Stomach (tissue), 9 donors: Measurements from ENCODE around the gene DMKN. TPM values are rescaled to one million over a fixed set of nuclear protein-coding genes. Genes with fewer than 3 reads are reported as not detected.
A peak's percentile ranks its signal among the peaks of the same experiment; 100 is the strongest.
"Not testable (repeated sequence)": the region's sequence is repeated elsewhere in the genome, so short reads cannot be mapped to it uniquely, and the experiment has no call there.

Source experiments
- DNase-seq, 2 donors: peaks; one replicate each; pipeline versions ENCODE4 v3.0.0 to v3.0.0-alpha.2; 2013 to 2019
- H3K27ac ChIP-seq, 5 donors: fragments of 200-600 bp in 4 of 5; sonication (generic) in 4 of 5; one replicate each; pipeline ENCODE4 v1.5.1; 2013 to 2019; ENCODE audit warnings: mild to moderate bottlenecking in 1 of 5, moderate library complexity in 1 of 5
- H3K27me3 ChIP-seq, 3 donors: fragments of 200-600 bp; sonication (generic); one replicate each; pipeline ENCODE4 v1.5.1; 2017 to 2019; ENCODE audit warnings: mixed run types in 1 of 3
- H3K36me3 ChIP-seq, 4 donors: fragments of 200-600 bp; sonication (generic); 1 replicate in 3 of 4; 2 replicates in 1 of 4; pipeline ENCODE4 v1.5.1; 2016 to 2019
- H3K4me1 ChIP-seq, 4 donors: fragments of 200-600 bp; sonication (generic); one replicate each; pipeline ENCODE4 v1.5.1; 2016 to 2019
- H3K4me3 ChIP-seq, 4 donors: fragments of 200-600 bp; sonication (generic) in 3 of 4; one replicate each; pipeline ENCODE4 v1.5.1; 2016 to 2019; ENCODE audit warnings: mild to moderate bottlenecking in 1 of 4
- H3K9me3 ChIP-seq, 4 donors: fragments of 200-600 bp; sonication (generic); one replicate each; pipeline ENCODE4 v1.5.1; 2016 to 2019
- EP300 ChIP-seq: sonication (generic); formaldehyde crosslinking; IDR thresholded peaks from one replicate; pipeline ENCODE4 v1.6.1; 2017; ENCODE audit warnings: antibody characterized with exemption
- POLR2A ChIP-seq, 4 donors: fragments of 450-650 bp; IDR thresholded peaks; one replicate each; pipeline ENCODE4 v1.6.1; 2016; ENCODE audit warnings: antibody characterized with exemption in 4 of 4, control low read depth in 2 of 4, mild to moderate bottlenecking in 1 of 4, moderate library complexity in 1 of 4
- POLR2AphosphoS5 ChIP-seq, 3 donors: sonication (generic); formaldehyde crosslinking; IDR thresholded peaks; one replicate each; pipeline ENCODE4 v1.6.1; 2016; ENCODE audit warnings: antibody characterized with exemption in 3 of 3
- whole genome bisulfite sequencing, 5 donors: extraction: QIAGEN DNeasy Blood & Tissue Kit in 3 of 5; methylation state at CpG; one replicate each; pipeline versions ENCODE4 v1.1.5 to v1.1.7; 2013 to 2018; 5-methylcytosine and 5-hydroxymethylcytosine counted together
- intact Hi-C: fragments of 100-400 bp; cut with DNase I; formaldehyde crosslinking; loops from one replicate; pipeline ENCODE4 v1.15.1; 2023; ENCODE audit warnings: low total_unique reads
- polyA plus RNA-seq, 3 donors: library from polyadenylated mRNA; stranded (reverse); fragments of 200-250 nt; gene quantifications; one replicate each; pipeline ENCODE4 v1.2.3, GENCODE V29; 2013
- total RNA-seq, 5 donors: library from RNA; depleted of rRNA; stranded (reverse); fragments of >200 nt; gene quantifications; one replicate each; pipeline versions ENCODE4 v1.1.0 to v1.2.3, GENCODE V29; 2014 to 2016
- TF ChIP-seq, protein P1 (sequence below), 7 experiments: fragments of 450-650 bp in 4 of 7; fragments of 200-600 bp in 3 of 7; sonication (generic) in 3 of 7; IDR thresholded peaks; one replicate each; pipeline ENCODE4 v1.5.1; 2016 to 2019; ENCODE audit warnings: antibody characterized with exemption in 7 of 7, control low read depth in 2 of 7, mild to moderate bottlenecking in 1 of 7
- donor health status: healthy with polysubstance abuse.
- donor health status: Bipolar disorder and iron deficiency.
- donor health status: healthy.

DMKN gene
- total and polyA plus RNA-seq, 8 donors, result 4.9 to 139 (median 36.9) TPM; not detected in 1

DNA sequence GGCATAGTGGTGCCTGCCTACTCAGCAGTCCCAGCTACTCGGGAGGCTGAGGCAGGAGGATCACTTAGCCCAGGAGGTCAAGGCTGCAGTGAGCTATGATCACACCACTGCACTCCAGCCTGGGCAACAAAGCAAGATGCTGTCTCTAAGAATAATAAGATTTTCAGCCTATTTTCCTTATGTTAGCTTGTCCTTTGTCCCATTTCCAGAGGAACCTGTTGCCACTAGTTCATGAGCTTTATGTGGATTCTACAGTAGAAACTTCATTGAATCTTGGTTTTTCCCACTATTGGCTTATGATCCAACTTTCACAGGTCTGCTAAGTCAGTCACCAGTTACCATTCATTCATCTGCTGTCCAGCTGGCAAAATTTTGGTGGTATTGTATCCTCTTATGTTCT, 47.2 kb downstream of the DMKN start:
- WGBS, 5 donors, result 92 to 100% (median 95%) methylated on average over 1 of the region's 1 CpG
- TF ChIP-seq, protein P1, sequence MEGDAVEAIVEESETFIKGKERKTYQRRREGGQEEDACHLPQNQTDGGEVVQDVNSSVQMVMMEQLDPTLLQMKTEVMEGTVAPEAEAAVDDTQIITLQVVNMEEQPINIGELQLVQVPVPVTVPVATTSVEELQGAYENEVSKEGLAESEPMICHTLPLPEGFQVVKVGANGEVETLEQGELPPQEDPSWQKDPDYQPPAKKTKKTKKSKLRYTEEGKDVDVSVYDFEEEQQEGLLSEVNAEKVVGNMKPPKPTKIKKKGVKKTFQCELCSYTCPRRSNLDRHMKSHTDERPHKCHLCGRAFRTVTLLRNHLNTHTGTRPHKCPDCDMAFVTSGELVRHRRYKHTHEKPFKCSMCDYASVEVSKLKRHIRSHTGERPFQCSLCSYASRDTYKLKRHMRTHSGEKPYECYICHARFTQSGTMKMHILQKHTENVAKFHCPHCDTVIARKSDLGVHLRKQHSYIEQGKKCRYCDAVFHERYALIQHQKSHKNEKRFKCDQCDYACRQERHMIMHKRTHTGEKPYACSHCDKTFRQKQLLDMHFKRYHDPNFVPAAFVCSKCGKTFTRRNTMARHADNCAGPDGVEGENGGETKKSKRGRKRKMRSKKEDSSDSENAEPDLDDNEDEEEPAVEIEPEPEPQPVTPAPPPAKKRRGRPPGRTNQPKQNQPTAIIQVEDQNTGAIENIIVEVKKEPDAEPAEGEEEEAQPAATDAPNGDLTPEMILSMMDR (IDR thresholded peaks at IDR 0.05), result no peak
- TF ChIP-seq POLR2AphosphoS5 (IDR thresholded peaks at IDR 0.05), result no peak
- Histone ChIP-seq H3K9me3 (no peaks in the 10 kb centered on the region), H3K4me3 (no peak overlapping the region), H3K36me3 (no peaks in the 10 kb centered on the region), H3K27ac (no peak overlapping the region), H3K4me1 (peaks cover 4 to 29% (median 9%) of the 10 kb centered on the region in 4 donors), H3K27me3 (no peaks in the 10 kb centered on the region)
- intact Hi-C loops, result loop anchor here (5.0 kb wide), 1 partner anchor 109 kb away; the partner anchor contains the start of gene FFAR3
- DNase-seq, result no peak

DNA sequence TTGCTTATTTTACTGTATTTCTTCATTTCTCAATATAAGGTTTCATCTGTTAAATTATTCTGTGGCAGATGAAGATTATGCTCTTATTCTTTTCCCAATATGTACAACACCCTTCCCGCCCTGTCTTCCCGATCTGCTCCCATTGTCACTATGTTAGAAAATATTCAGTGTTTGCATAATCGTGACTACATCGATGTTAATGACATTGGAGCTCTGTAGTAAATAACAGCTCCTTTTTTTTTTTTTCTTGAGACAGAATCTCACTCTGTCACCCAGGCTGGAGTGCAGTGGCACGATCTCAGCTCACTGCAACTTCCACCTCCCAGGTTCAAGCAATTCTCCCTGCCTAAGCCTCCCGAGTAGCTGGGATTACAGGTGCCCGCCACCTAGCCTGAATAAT, 50.5 kb downstream of the DMKN start:
- intact Hi-C loops, result not testable (repeated sequence)
- 62 to 70% (median 68%) methylated on average over 7 of the region's 7 CpGs for WGBS, 5 donors

DNA sequence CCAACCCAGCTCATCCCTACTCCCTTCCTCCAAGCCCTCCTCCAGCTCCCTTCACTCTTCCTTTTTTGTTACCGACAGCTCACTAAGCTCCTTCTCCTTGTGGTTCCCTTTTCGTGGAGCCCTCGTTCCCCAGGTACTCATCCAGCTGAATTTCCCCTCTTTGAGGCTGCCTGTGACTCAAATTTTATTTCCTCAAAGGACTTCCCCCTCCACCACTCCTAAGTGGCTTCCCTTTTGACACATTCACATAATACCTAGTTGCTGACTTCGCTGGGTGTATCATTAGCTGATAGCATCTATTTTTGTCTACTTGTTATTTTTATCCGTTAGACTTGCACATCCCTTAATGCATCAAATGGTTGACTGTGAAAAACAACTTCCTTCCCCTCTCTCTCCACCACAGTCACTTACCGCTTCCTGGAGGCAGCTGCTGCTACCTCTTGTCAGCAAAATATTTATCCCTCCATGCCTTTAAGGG, 50.9 kb downstream of the DMKN start:
- peaks cover 21 to 57% (median 30%) of the 10 kb centered on the region in 4 donors for H3K4me1 ChIP-seq
- intact Hi-C loops, result no loop called here
- no peak overlapping the region for H3K4me3 ChIP-seq
- DNase-seq, result peak in 1 of 2 donors; percentile 72
- TF ChIP-seq, protein P1 (IDR thresholded peaks at IDR 0.05), result no peak
- peak in 2 of 3 donors; percentile 8 to 46 for TF ChIP-seq POLR2AphosphoS5 (IDR thresholded peaks at IDR 0.05)
- WGBS, 5 donors, result 40 to 56% (median 52%) methylated on average over 6 of the region's 6 CpGs
- H3K27me3 ChIP-seq, result no peaks in the 10 kb centered on the region
- H3K27ac ChIP-seq, result peak overlapping the region; percentile 14 to 56 (median 38)
- H3K9me3 ChIP-seq, result no peaks in the 10 kb centered on the region
- no peaks in the 10 kb centered on the region for H3K36me3 ChIP-seq

More for the DNA sequence above, 50.5 kb downstream of the DMKN start:
- not testable (repeated sequence) for H3K4me3 ChIP-seq, H3K27me3 ChIP-seq, H3K9me3 ChIP-seq, DNase-seq, H3K36me3 ChIP-seq
- Histone ChIP-seq H3K4me1 (peaks cover 21 to 55% (median 27%) of the 10 kb centered on the region in 4 donors), H3K27ac (peak overlapping the region in 3 of 5 donors; percentile 38 to 56 (median 49))

DNA sequence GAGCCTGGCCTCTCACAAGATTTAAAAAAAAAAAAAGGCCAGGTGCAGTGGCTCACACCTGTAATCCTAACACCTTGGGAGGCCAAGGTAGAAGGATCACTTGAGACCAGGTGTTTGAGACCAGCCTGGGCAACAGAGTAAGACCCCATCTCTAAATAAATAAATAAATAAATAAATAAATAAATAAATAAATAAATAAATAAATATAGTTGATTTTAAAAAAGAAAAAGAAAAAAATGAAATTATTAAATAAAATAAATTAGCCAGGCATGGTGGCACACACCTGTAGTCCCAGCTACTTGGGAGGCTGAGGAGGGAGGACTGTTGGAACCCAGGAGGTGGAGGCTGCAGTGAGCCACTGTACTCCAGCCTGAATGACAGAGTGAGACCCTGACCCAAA, 51.7 kb downstream of the DMKN start:
- H3K36me3 ChIP-seq, intact Hi-C loops, DNase-seq, H3K9me3 ChIP-seq, H3K4me3 ChIP-seq, H3K27me3 ChIP-seq: not testable (repeated sequence)
- Histone ChIP-seq H3K27ac (peak overlapping the region in 1 of 5 donors; percentile 49), H3K4me1 (peaks cover 21 to 57% (median 30%) of the 10 kb centered on the region in 4 donors)

DNA sequence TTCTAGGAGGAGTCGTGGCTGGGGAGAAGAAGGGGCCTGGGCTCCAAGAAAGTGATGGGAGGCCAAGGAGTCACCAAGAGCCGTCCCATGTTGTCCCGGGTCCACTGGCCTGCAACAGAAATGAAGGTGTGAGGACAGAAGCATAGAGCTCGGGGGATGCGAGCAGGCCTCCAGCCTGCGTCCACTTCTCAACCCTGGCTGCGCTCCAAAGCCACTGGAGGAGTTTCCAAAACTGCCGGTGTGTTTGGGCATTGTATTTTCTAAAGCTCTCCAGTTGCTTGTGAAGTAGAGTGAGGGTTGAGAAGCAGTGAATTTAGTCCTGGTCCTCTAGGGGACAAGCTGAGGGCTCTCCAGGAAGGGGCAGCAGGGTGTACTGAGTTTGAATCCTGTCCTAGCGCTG, 52.4 kb downstream of the DMKN start:
- peak overlapping the region in 1 of 5 donors; percentile 76 for H3K27ac ChIP-seq
- no peaks in the 10 kb centered on the region for H3K9me3 ChIP-seq
- no peaks in the 10 kb centered on the region for H3K36me3 ChIP-seq
- 52 to 68% (median 56%) methylated on average over 9 of the region's 9 CpGs for WGBS, 5 donors
- H3K4me1 ChIP-seq, result peaks cover 21 to 57% (median 30%) of the 10 kb centered on the region in 4 donors
- DNase-seq, result peak in 1 of 2 donors; percentile 38
- intact Hi-C loops, result no loop called here
- no peaks in the 10 kb centered on the region for H3K27me3 ChIP-seq
- no peak overlapping the region for H3K4me3 ChIP-seq
- TF ChIP-seq EP300 (no peak), POLR2A (IDR thresholded peaks at IDR 0.05) (no peak), POLR2AphosphoS5 (IDR thresholded peaks at IDR 0.05) (no peak)
- TF ChIP-seq, protein P1 (IDR thresholded peaks at IDR 0.05), result no peak
